CD4-positive, alpha-beta memory T cell (primary cell): Measurements from ENCODE around the gene CDKN1B. TPM values are rescaled to one million over a fixed set of nuclear protein-coding genes. Genes with fewer than 3 reads are reported as not detected.
A peak's percentile ranks its signal among the peaks of the same experiment; 100 is the strongest.

ENCODE experiments used
- CTCF ChIA-PET: fragments of 350-600 bp; sonication (Branson Sonifier 250); formaldehyde crosslinking; loops from one replicate; lab custom pipeline; 2021; ENCODE audit warnings: inconsistent platforms; ENCODE audit not compliant: partially characterized antibody; lab: Charles Lee
- POLR2A ChIA-PET: fragments of 350-600 bp; sonication (Branson Sonifier 250); formaldehyde crosslinking; loops from one replicate; lab custom pipeline; 2021; ENCODE audit not compliant: partially characterized antibody; lab: Charles Lee
- DNase-seq, 5 donors: peaks; one replicate each; pipeline versions ENCODE4 v3.0.0 to v3.0.0-alpha.2; 2020 to 2022; ENCODE audit warnings: mixed read lengths in 1 of 5
- H3K27ac ChIP-seq: one replicate; pipeline ENCODE4 v1.7.0; 2013; ENCODE audit warnings: low read depth, low read length
- H3K27me3 ChIP-seq: 2 replicates; pipeline ENCODE4 v1.7.0; 2013; ENCODE audit warnings: mild to moderate bottlenecking, low read length, moderate library complexity; ENCODE audit not compliant: insufficient read depth
- H3K36me3 ChIP-seq: 2 replicates; pipeline ENCODE4 v1.7.0; 2013; ENCODE audit warnings: mild to moderate bottlenecking, low read length, moderate library complexity; ENCODE audit not compliant: insufficient read depth
- H3K4me1 ChIP-seq: 2 replicates; pipeline ENCODE4 v1.7.0; 2013; ENCODE audit warnings: mild to moderate bottlenecking, low read length, moderate library complexity; ENCODE audit not compliant: insufficient read depth
- H3K4me3 ChIP-seq, 2 donors: one replicate each; pipeline ENCODE4 v1.7.0; 2013; ENCODE audit warnings: low read length in 2 of 2, mild to moderate bottlenecking in 1 of 2
- H3K9me3 ChIP-seq, 2 donors: one replicate each; pipeline ENCODE4 v1.7.0; 2013; ENCODE audit warnings: low read length in 2 of 2, control low read depth in 1 of 2; ENCODE audit not compliant: control insufficient read depth in 1 of 2
- H3K27ac Mint-ChIP-seq, 7 donors: one replicate each; pipeline ENCODE4 v1.8.0; 2020 to 2021; ENCODE audit warnings: mixed read lengths in 7 of 7, mild to moderate bottlenecking in 6 of 7, inconsistent platforms in 3 of 7, moderate library complexity in 3 of 7
- H3K27me3 Mint-ChIP-seq, 2 donors: one replicate each; pipeline ENCODE4 v1.8.0; 2020 to 2021; ENCODE audit warnings: mixed read lengths in 2 of 2
- H3K36me3 Mint-ChIP-seq, 2 donors: one replicate each; pipeline ENCODE4 v1.8.0; 2020 to 2021; ENCODE audit warnings: mixed read lengths in 2 of 2, inconsistent platforms in 1 of 2, mild to moderate bottlenecking in 1 of 2
- H3K4me1 Mint-ChIP-seq, 4 donors: one replicate each; pipeline ENCODE4 v1.8.0; 2020 to 2021; ENCODE audit warnings: mixed read lengths in 4 of 4, mild to moderate bottlenecking in 1 of 4
- H3K4me3 Mint-ChIP-seq, 8 donors: one replicate each; pipeline ENCODE4 v1.8.0; 2020 to 2021; ENCODE audit warnings: mixed read lengths in 8 of 8, mild to moderate bottlenecking in 7 of 8, moderate library complexity in 6 of 8, inconsistent platforms in 3 of 8
- H3K9me3 Mint-ChIP-seq, 8 donors: one replicate each; pipeline ENCODE4 v1.8.0; 2020 to 2021; ENCODE audit warnings: mixed read lengths in 8 of 8, mild to moderate bottlenecking in 5 of 8, inconsistent platforms in 3 of 8, moderate library complexity in 1 of 8
- intact Hi-C: fragments of 100-400 bp; cut with micrococcal nuclease; formaldehyde crosslinking; loops from one replicate; pipeline ENCODE4 v1.15.1; 2023
- polyA plus RNA-seq, 2 donors: library from polyadenylated mRNA; unstranded; fragments of 300-500 nt; fragmentation: Illumina TruSeq; gene quantifications; one replicate each; pipeline ENCODE4 v1.2.3, GENCODE V29; 2021
- total RNA-seq, 2 experiments: library from RNA; stranded (reverse); gene quantifications; one replicate each; pipeline ENCODE4 v1.2.3, GENCODE V29; 2021

Gene CDKN1B
- total and polyA plus RNA-seq, 4 experiments from 2014 or later = 12.5 to 238 (median 123) TPM

- Mint-ChIP-seq H3K9me3 (no peaks in the 10 kb centered on the region), H3K27me3 (no peaks in the 10 kb centered on the region), H3K27ac (no peak overlapping the region), H3K4me3 (no peak overlapping the region), H3K4me1 (peaks cover 0 to 11% (median 6%) of the 10 kb centered on the region in 4 donors), H3K36me3 (no peaks in the 10 kb centered on the region)
- CTCF ChIA-PET = interaction anchor here (1.2 kb wide), 1 partner anchor 31 kb away, joined by 3 read pairs; no protein-coding TSS in a partner anchor
- POLR2A ChIA-PET = interaction anchor here (2.1 to 33.8 kb wide), 2 partner anchors 11 to 33 kb away, joined by 6 to 1446 read pairs; partner anchors contain the start of gene CDKN1B
- no peaks in the 10 kb centered on the region for H3K36me3 ChIP-seq
- H3K27me3 ChIP-seq = no peaks in the 10 kb centered on the region
- peaks cover 9% of the 10 kb centered on the region for H3K4me1 ChIP-seq
- no peak overlapping the region for H3K4me3 ChIP-seq
- no peak overlapping the region for H3K27ac ChIP-seq
- intact Hi-C loops = no loop called here
- no peaks in the 10 kb centered on the region for H3K9me3 ChIP-seq
- DNase-seq = no peak
Measured at GRCh38 chr12:12686472-12686871, 30.7 kb upstream of the CDKN1B start.

GRCh38 chr12:12686925-12687324, 30.2 kb upstream of the CDKN1B start:
- Histone ChIP-seq H3K4me3 (no peak overlapping the region), H3K9me3 (no peaks in the 10 kb centered on the region), H3K27ac (no peak overlapping the region), H3K36me3 (no peaks in the 10 kb centered on the region), H3K27me3 (no peaks in the 10 kb centered on the region), H3K4me1 (peaks cover 9% of the 10 kb centered on the region)
- ChIA-PET POLR2A (interaction anchor here (2.1 to 33.8 kb wide), 2 partner anchors 11 to 32 kb away, joined by 6 to 1446 read pairs; partner anchors contain the start of gene CDKN1B), CTCF (interaction anchor here (0.6 to 1.2 kb wide), 2 partner anchors 31 to 39 kb away, joined by 3 to 4 read pairs; no protein-coding TSS in a partner anchor)
- Mint-ChIP-seq H3K4me3 (no peak overlapping the region), H3K36me3 (no peaks in the 10 kb centered on the region), H3K27me3 (no peaks in the 10 kb centered on the region), H3K4me1 (peaks cover 0 to 11% (median 6%) of the 10 kb centered on the region in 4 donors), H3K27ac (no peak overlapping the region), H3K9me3 (no peaks in the 10 kb centered on the region)
- DNase-seq = no peak
- intact Hi-C loops = no loop called here

- CTCF ChIA-PET = interaction anchor here (0.8 to 1.4 kb wide), 3 partner anchors 27 to 47 kb away, joined by 4 to 7 read pairs (median 4); no protein-coding TSS in a partner anchor
- no peak overlapping the region for H3K27ac ChIP-seq
- H3K27ac Mint-ChIP-seq = peak overlapping the region in 3 of 7 donors; percentile 17 to 66 (median 36)
- no peaks in the 10 kb centered on the region for H3K36me3 Mint-ChIP-seq
- H3K4me3 ChIP-seq = no peak overlapping the region
- no peaks in the 10 kb centered on the region for H3K27me3 ChIP-seq
- no peak for DNase-seq
- POLR2A ChIA-PET = interaction anchor here (1.1 to 33.8 kb wide), 3 partner anchors 8 to 332 kb away, joined by 3 to 1446 read pairs (median 3); partner anchors contain the start of genes BORCS5 and CDKN1B
- intact Hi-C loops = no loop called here
- H3K27me3 Mint-ChIP-seq = no peaks in the 10 kb centered on the region
- H3K4me3 Mint-ChIP-seq = peak overlapping the region in 1 of 8 donors; percentile 4
- peaks cover 0 to 11% (median 5%) of the 10 kb centered on the region in 4 donors for H3K4me1 Mint-ChIP-seq
- H3K9me3 Mint-ChIP-seq = no peaks in the 10 kb centered on the region
- H3K4me1 ChIP-seq = peaks cover 9% of the 10 kb centered on the region
- no peaks in the 10 kb centered on the region for H3K9me3 ChIP-seq
- no peaks in the 10 kb centered on the region for H3K36me3 ChIP-seq
Measured at GRCh38 chr12:12689647-12690300, 27.4 kb upstream of the CDKN1B start.

- ChIA-PET POLR2A (interaction anchor here (1.5 to 33.8 kb wide), 3 partner anchors 10 to 334 kb away, joined by 3 to 1446 read pairs (median 4); partner anchors contain the start of gene CDKN1B), CTCF (interaction anchor here (0.5 to 1.2 kb wide), 2 partner anchors 45 to 334 kb away, joined by 3 to 4 read pairs; no protein-coding TSS in a partner anchor)
- Mint-ChIP-seq H3K27ac (peak overlapping the region in 1 of 7 donors; percentile 58), H3K36me3 (peaks cover 0 to 4% of the 10 kb centered on the region in 2 donors), H3K4me1 (peaks cover 9 to 19% (median 11%) of the 10 kb centered on the region in 4 donors), H3K4me3 (no peak overlapping the region), H3K27me3 (no peaks in the 10 kb centered on the region), H3K9me3 (no peaks in the 10 kb centered on the region)
- Histone ChIP-seq H3K4me1 (peaks cover 15% of the 10 kb centered on the region), H3K27me3 (no peaks in the 10 kb centered on the region), H3K4me3 (no peak overlapping the region), H3K36me3 (no peaks in the 10 kb centered on the region), H3K9me3 (no peaks in the 10 kb centered on the region), H3K27ac (no peak overlapping the region)
- no peak for DNase-seq
- intact Hi-C loops = no loop called here
Measured at GRCh38 chr12:12691549-12691948, 25.6 kb upstream of the CDKN1B start.

GRCh38 chr12:12693111-12693671, 24.0 kb upstream of the CDKN1B start:
- no peaks in the 10 kb centered on the region for H3K36me3 ChIP-seq
- no peak overlapping the region for H3K4me3 ChIP-seq
- CTCF ChIA-PET = interaction anchor here (1.0 to 1.2 kb wide), 3 partner anchors 37 to 335 kb away, joined by 3 read pairs; no protein-coding TSS in a partner anchor
- H3K4me1 Mint-ChIP-seq = peaks cover 16 to 35% (median 26%) of the 10 kb centered on the region in 4 donors
- H3K9me3 Mint-ChIP-seq = no peaks in the 10 kb centered on the region
- POLR2A ChIA-PET = interaction anchor here (1.6 to 33.8 kb wide), 4 partner anchors 26 to 335 kb away, joined by 3 to 1446 read pairs (median 24); partner anchors contain the start of gene CDKN1B
- no peaks in the 10 kb centered on the region for H3K27me3 Mint-ChIP-seq
- H3K4me1 ChIP-seq = peaks cover 28% of the 10 kb centered on the region
- H3K4me3 Mint-ChIP-seq = no peak overlapping the region
- no peak for DNase-seq
- peaks cover 0 to 6% of the 10 kb centered on the region in 2 donors for H3K36me3 Mint-ChIP-seq
- intact Hi-C loops = no loop called here
- H3K27ac ChIP-seq = no peak overlapping the region
- peak overlapping the region in 3 of 7 donors; percentile 4 to 33 (median 9) for H3K27ac Mint-ChIP-seq
- no peaks in the 10 kb centered on the region for H3K27me3 ChIP-seq
- H3K9me3 ChIP-seq = no peaks in the 10 kb centered on the region

- Mint-ChIP-seq H3K27me3 (no peaks in the 10 kb centered on the region), H3K4me1 (peaks cover 16 to 41% (median 30%) of the 10 kb centered on the region in 4 donors), H3K27ac (peak overlapping the region; percentile 98 to 100 (median 100)), H3K36me3 (peaks cover 0 to 6% of the 10 kb centered on the region in 2 donors), H3K9me3 (no peaks in the 10 kb centered on the region), H3K4me3 (peak overlapping the region; percentile 86 to 97 (median 94))
- Histone ChIP-seq H3K36me3 (no peaks in the 10 kb centered on the region), H3K4me1 (peaks cover 24% of the 10 kb centered on the region), H3K4me3 (peak overlapping the region; percentile 37 to 74), H3K27ac (peak overlapping the region; percentile 87), H3K27me3 (no peaks in the 10 kb centered on the region), H3K9me3 (no peaks in the 10 kb centered on the region)
- intact Hi-C loops = loop anchor here (1.0 to 2.0 kb wide), 9 partner anchors 10 to 339 kb away; partner anchors contain the start of gene BORCS5
- ChIA-PET POLR2A (interaction anchor here (0.6 to 33.8 kb wide), 25 partner anchors 9 to 686 kb away, joined by 3 to 1446 read pairs (median 7); partner anchors contain the start of genes BORCS5, CDKN1B, CREBL2 and DUSP16), CTCF (interaction anchor here (0.6 to 5.3 kb wide), 18 partner anchors 9 to 1107 kb away, joined by 3 to 28 read pairs (median 4); partner anchors contain the start of genes DDX47 and MANSC1)
- DNase-seq = peak; percentile 93 to 96 (median 95)
Measured at GRCh38 chr12:12696562-12697383, 20.4 kb upstream of the CDKN1B start.
